ENCODE results near the gene ANKRD40.

DNA sequence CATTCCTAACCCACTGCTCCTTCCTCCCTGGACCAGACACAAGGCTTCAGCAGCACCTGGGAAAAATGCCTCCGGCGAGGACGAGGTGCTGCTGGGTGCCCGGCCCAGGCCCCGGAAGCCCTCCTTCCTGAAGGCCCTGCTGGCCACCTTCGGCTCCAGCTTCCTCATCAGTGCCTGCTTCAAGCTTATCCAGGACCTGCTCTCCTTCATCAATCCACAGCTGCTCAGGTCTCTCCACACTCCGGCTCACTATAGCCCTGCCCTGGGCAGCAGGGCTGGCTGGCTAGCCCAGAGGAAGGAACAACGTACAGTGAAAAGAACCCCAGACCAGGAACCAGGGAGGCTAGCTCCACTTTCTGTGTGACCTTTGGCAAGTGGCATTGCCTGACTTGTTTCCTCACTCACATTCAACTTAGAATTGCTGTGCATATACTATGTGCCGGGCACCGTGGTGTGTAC is 46.8 kb downstream of the ANKRD40 start:
- TF ChIP-seq CTCF (IDR thresholded peaks at IDR 0.05) = no peak
- TF ChIP-seq POLR2A (IDR thresholded peaks at IDR 0.05) = no peak
